Kidney (tissue), 14 donors: Measurements from ENCODE around the gene SCCPDH. TPM values are rescaled to one million over a fixed set of nuclear protein-coding genes. Genes with fewer than 3 reads are reported as not detected.

Source experiments
- DNase-seq, 5 donors: peaks; one replicate each; pipeline ENCODE4 v3.0.0-alpha.2; 2013 to 2020
- FAIRE-seq: peaks from 2 replicates; lab custom pipeline; 2012; peaks lifted over from hg19 to GRCh38; lab: Jason Lieb, UNC
- H3K27ac ChIP-seq, 2 donors: one replicate each; pipeline ENCODE4 v1.7.0; 2013; ENCODE audit warnings: low read depth in 2 of 2, low read length in 2 of 2, inconsistent platforms in 1 of 2
- H3K27me3 ChIP-seq: one replicate; pipeline ENCODE4 v1.7.1; 2013; ENCODE audit warnings: low read length, inconsistent platforms; ENCODE audit not compliant: control insufficient read depth, insufficient read depth
- H3K36me3 ChIP-seq, 3 donors: one replicate each; pipeline versions ENCODE4 v1.7.0 to v1.7.1; 2013; ENCODE audit warnings: low read length in 3 of 3, control low read depth in 1 of 3, inconsistent platforms in 1 of 3; ENCODE audit not compliant: insufficient read depth in 3 of 3, control insufficient read depth in 2 of 3
- H3K4me1 ChIP-seq, 3 donors: one replicate each; pipeline versions ENCODE4 v1.7.0 to v1.7.1; 2013; ENCODE audit warnings: low read length in 3 of 3, inconsistent platforms in 1 of 3, low read depth in 1 of 3; ENCODE audit not compliant: control insufficient read depth in 2 of 3, insufficient read depth in 2 of 3
- H3K4me3 ChIP-seq, 3 donors: one replicate each; pipeline versions ENCODE4 v1.7.0 to v1.8.1; 2013; ENCODE audit warnings: low read length in 3 of 3, control low read depth in 1 of 3, inconsistent platforms in 1 of 3
- H3K9ac ChIP-seq, 3 donors: one replicate each; pipeline versions ENCODE4 v1.7.0 to v1.7.1; 2013; ENCODE audit warnings: low read length in 3 of 3, control low read depth in 1 of 3, inconsistent platforms in 1 of 3
- H3K9me3 ChIP-seq, 3 donors: one replicate each; pipeline versions ENCODE4 v1.7.0 to v1.7.1; 2013; ENCODE audit warnings: low read length in 3 of 3, control low read depth in 1 of 3, inconsistent platforms in 1 of 3; ENCODE audit not compliant: control insufficient read depth in 2 of 3, insufficient read depth in 1 of 3
- intact Hi-C: fragments of 100-400 bp; cut with DNase I; formaldehyde crosslinking; loops from one replicate; pipeline ENCODE4 v1.11.1; 2022
- polyA plus RNA-seq: library from polyadenylated mRNA; stranded (reverse); fragments of 350-450 nt; fragmentation: Illumina TruSeq; extraction: RNeasy Lipid Tissue Mini Kit (QIAGEN cat#74804); gene quantifications from one replicate; pipeline ENCODE4 v1.2.3, GENCODE V29; 2014; ENCODE audit warnings: low read depth, low replicate concordance; ENCODE audit not compliant: insufficient read depth
- total RNA-seq: library from RNA; stranded (reverse); fragmentation: NEBNext Ultra II Directional; extraction: Animal tissue kit (Norgen Biotek cat#: 25700); gene quantifications from one replicate; pipeline ENCODE4 v1.2.1, GENCODE V29; 2021
- TF ChIP-seq, protein P1 (sequence below): IDR thresholded peaks from 3 replicates; pipeline ENCODE4 v1.5.1; 2012; ENCODE audit warnings: mild to moderate bottlenecking, moderate library complexity, borderline replicate concordance; ENCODE audit not compliant: insufficient read depth; ENCODE audit errors: extremely low read depth
- donor health status: control.
- donor health status: control.
- donor health status: control.
- donor health status: control.
- donor health status: control.
- donor health status: DM: yes; HTN: yes; CAD: no.
- donor health status: Normal renal cell carcinoma (clear cell type).

The SCCPDH gene
- total and polyA plus RNA-seq, 2 donors from 2014 or later: 37.2 to 48.6 TPM

DNA sequence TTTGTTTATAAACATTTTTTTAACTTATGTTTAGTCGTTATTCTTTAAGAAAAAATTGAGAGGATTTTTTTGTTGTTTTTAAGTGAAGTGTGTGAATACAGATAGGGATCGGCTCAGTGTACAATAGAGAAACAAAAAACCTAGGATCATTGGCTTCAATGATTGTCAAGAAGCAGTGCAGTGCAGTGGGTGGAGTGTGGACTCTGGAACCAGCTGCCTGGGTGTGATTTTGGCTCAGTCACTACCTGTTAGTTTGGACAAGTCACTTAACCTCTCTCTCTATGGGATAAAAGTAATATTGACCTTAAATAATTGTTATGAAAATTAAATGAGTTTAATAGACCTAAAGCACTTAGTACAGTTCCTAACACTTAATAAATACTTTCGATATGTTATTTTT, 41.3 kb downstream of the SCCPDH start:
- no peaks in the 10 kb centered on the region for H3K27me3 ChIP-seq
- H3K4me3 ChIP-seq: no peak overlapping the region
- no peaks in the 10 kb centered on the region for H3K9me3 ChIP-seq
- no peaks in the 10 kb centered on the region for H3K4me1 ChIP-seq
- H3K36me3 ChIP-seq: peaks cover 4 to 31% (median 5%) of the 10 kb centered on the region in 3 donors
- FAIRE-seq (no peak), DNase-seq (no peak)
- H3K9ac ChIP-seq: no peak overlapping the region
- intact Hi-C loops: no loop called here
- H3K27ac ChIP-seq: no peak overlapping the region
- TF ChIP-seq, protein P1, sequence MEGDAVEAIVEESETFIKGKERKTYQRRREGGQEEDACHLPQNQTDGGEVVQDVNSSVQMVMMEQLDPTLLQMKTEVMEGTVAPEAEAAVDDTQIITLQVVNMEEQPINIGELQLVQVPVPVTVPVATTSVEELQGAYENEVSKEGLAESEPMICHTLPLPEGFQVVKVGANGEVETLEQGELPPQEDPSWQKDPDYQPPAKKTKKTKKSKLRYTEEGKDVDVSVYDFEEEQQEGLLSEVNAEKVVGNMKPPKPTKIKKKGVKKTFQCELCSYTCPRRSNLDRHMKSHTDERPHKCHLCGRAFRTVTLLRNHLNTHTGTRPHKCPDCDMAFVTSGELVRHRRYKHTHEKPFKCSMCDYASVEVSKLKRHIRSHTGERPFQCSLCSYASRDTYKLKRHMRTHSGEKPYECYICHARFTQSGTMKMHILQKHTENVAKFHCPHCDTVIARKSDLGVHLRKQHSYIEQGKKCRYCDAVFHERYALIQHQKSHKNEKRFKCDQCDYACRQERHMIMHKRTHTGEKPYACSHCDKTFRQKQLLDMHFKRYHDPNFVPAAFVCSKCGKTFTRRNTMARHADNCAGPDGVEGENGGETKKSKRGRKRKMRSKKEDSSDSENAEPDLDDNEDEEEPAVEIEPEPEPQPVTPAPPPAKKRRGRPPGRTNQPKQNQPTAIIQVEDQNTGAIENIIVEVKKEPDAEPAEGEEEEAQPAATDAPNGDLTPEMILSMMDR: no peak

DNA sequence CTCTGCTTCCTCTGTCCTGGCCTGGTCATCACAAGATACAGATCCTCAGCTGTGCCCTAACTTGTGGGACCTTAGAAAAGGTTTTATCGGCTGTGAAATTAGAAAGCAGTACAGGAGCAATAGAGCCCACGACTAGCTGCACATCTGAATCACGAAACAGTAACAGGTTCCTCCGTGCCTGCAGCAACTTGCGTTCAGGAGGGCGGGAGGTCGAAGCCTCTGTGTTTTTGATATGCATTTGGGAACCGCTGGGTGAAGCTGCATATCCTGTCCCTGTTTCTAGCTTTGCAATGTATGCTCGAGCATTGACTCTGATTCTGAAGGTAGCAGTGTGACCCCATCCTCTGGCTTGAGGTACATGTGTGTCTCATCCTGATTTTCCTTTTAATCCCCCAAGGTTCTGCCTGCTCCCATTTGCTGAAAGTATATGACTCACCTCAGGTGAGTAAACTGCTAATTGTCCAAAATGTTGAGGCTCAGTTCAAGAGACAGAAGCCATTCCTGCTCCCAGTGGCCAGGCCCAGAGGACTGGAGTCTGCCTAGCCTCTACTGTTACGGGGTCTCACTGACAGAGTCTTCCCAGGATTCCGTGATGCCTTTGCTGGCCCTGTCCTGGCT, 44.3 kb downstream of the SCCPDH start:
- Histone ChIP-seq H3K36me3 (peaks cover 0 to 17% (median 3%) of the 10 kb centered on the region in 3 donors), H3K9me3 (no peaks in the 10 kb centered on the region), H3K27ac (no peak overlapping the region), H3K4me1 (no peaks in the 10 kb centered on the region), H3K4me3 (no peak overlapping the region), H3K9ac (no peak overlapping the region), H3K27me3 (no peaks in the 10 kb centered on the region)
- no peak for FAIRE-seq
- TF ChIP-seq, protein P1: no peak
- no peak for DNase-seq
- intact Hi-C loops: no loop called here

DNA sequence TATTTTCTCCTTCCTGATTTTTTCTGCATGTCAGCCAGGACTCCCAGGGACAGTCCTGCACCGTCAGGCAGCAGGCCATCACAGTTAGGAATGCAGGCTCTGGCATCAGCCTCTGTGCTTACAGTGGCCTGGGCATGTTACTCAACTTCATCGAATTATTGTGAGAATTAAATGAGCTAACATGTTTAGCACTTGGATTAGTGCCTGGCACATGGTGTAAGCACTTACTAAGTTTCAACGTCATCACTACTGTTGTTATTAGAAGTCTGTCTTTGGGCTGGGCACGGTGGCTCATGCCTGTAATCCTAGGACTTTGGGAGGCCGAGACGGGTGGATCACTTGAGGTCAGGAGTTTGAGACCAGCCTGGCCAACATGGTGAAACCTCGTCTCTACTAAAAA, 45.1 kb downstream of the SCCPDH start:
- FAIRE-seq (no peak), DNase-seq (no peak)
- H3K27me3 ChIP-seq: no peaks in the 10 kb centered on the region
- TF ChIP-seq, protein P1: no peak
- H3K36me3 ChIP-seq: peaks cover 0 to 17% (median 3%) of the 10 kb centered on the region in 3 donors
- intact Hi-C loops: no loop called here
- no peak overlapping the region for H3K9ac ChIP-seq
- H3K4me1 ChIP-seq: no peaks in the 10 kb centered on the region
- H3K4me3 ChIP-seq: no peak overlapping the region
- no peak overlapping the region for H3K27ac ChIP-seq
- no peaks in the 10 kb centered on the region for H3K9me3 ChIP-seq

DNA sequence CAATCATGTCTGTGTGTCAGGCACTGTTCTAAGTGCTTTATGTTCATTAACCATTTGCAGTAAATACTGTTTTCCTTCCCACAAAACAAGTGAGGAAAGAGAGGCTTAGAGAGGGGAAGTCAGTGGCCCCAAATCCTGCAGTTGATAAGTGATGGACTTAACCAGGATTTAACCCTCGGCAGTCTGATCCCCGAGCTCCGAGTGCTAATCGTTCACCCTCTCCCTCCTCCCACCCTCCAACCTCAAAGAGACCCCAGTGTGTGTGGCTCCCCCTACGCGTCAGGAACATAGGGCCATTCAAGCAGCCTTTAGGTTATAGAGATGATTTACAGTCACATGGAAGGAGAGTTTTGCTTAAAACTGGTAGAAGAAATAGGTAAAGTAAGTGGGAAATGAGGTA, 47.2 kb downstream of the SCCPDH start:
- TF ChIP-seq, protein P1: no peak
- Histone ChIP-seq H3K36me3 (peaks cover 0 to 9% (median 4%) of the 10 kb centered on the region in 3 donors), H3K27ac (no peak overlapping the region), H3K9ac (no peak overlapping the region), H3K4me1 (no peaks in the 10 kb centered on the region), H3K27me3 (no peaks in the 10 kb centered on the region), H3K4me3 (no peak overlapping the region), H3K9me3 (no peaks in the 10 kb centered on the region)
- no peak for DNase-seq
- intact Hi-C loops: no loop called here
- FAIRE-seq: no peak
